GM12878 (cell line): ENCODE results near the gene SLC13A3.

Experiments
- E2F8 ChIP-seq: fragments of 450-650 bp; IDR thresholded peaks from 2 replicates; pipeline ENCODE4 v1.6.1; 2018; ENCODE audit warnings: mild to moderate bottlenecking, low read depth, moderate library complexity; ENCODE audit not compliant: partially characterized antibody
- EP300 ChIP-seq, 2 experiments: fragments of 150-350 bp in 1 of 2; IDR thresholded peaks; 2 replicates each; pipeline ENCODE4 v1.6.1; 2011 to 2012; ENCODE audit warnings: low read depth in 2 of 2, low read length in 2 of 2, borderline replicate concordance in 1 of 2, improper control_type of control experiment in 1 of 2, inconsistent platforms in 1 of 2; ENCODE audit not compliant: control insufficient read depth in 1 of 2
- JUNB ChIP-seq: IDR thresholded peaks from 2 replicates; pipeline ENCODE4 v1.6.1; 2016; ENCODE audit warnings: antibody characterized with exemption, mild to moderate bottlenecking
- SKIL ChIP-seq: fragments of 450-650 bp; IDR thresholded peaks from 2 replicates; pipeline ENCODE4 v1.6.1; 2017; ENCODE audit warnings: mild to moderate bottlenecking, low read depth, inconsistent platforms; ENCODE audit not compliant: poor library complexity, severe bottlenecking
- ZNF274 ChIP-seq: IDR thresholded peaks from one replicate; pipeline ENCODE4 v1.8.0; 2011; ENCODE audit not compliant: insufficient read length, insufficient read depth
- TF ChIP-seq, protein P1 (sequence below), 3 experiments: IDR thresholded peaks in 2 of 3; conservative IDR thresholded peaks in 1 of 3; 2 replicates each; pipeline ENCODE4 v1.5.1; 2011; ENCODE audit warnings: low read depth in 3 of 3, low read length in 3 of 3, mild to moderate bottlenecking in 3 of 3, control low read depth in 2 of 3, moderate library complexity in 2 of 3, inconsistent platforms in 1 of 3, mixed read lengths in 1 of 3; ENCODE audit not compliant: control insufficient read depth in 2 of 3, insufficient read depth in 1 of 3; ENCODE audit errors: extremely low read depth in 1 of 3

DNA sequence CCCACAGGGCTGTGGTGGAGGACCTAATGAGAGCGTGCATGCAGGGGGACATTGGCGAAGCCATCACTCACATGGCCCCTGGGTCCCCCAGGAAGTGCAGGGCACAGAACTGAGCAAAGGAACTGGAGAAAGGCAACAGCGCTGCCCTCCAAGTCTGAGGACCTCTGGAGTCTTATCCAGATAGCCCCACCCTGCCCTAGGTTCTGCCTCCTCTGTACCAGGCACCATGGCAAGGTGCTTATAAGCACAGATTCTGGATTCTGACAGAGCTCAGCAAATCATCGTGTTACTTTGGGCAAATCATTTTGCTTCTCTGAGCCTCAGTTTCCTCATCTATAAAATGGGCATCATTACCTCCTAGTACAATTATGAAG, 44.5 kb downstream of the SLC13A3 start:
- no peak for TF ChIP-seq E2F8
- TF ChIP-seq, protein P1, sequence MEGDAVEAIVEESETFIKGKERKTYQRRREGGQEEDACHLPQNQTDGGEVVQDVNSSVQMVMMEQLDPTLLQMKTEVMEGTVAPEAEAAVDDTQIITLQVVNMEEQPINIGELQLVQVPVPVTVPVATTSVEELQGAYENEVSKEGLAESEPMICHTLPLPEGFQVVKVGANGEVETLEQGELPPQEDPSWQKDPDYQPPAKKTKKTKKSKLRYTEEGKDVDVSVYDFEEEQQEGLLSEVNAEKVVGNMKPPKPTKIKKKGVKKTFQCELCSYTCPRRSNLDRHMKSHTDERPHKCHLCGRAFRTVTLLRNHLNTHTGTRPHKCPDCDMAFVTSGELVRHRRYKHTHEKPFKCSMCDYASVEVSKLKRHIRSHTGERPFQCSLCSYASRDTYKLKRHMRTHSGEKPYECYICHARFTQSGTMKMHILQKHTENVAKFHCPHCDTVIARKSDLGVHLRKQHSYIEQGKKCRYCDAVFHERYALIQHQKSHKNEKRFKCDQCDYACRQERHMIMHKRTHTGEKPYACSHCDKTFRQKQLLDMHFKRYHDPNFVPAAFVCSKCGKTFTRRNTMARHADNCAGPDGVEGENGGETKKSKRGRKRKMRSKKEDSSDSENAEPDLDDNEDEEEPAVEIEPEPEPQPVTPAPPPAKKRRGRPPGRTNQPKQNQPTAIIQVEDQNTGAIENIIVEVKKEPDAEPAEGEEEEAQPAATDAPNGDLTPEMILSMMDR (IDR thresholded peaks at IDR 0.05 in 2 of 3, conservative IDR thresholded peaks at IDR 0.05 in 1 of 3; ENCODE audit: control insufficient read depth in 2 of 3, extremely low read depth in 1 of 3, insufficient read depth in 1 of 3, low read depth in 3 of 3, low read length in 3 of 3), result no peak
- no peak for TF ChIP-seq SKIL
- no peak for TF ChIP-seq JUNB
- no peak for TF ChIP-seq ZNF274
- TF ChIP-seq EP300 (IDR thresholded peaks at IDR 0.05; ENCODE audit: borderline replicate concordance in 1 of 2, control insufficient read depth in 1 of 2, low read depth in 2 of 2, low read length in 2 of 2), result no peak
